ENCODE data around the gene GMDS. TPM values are rescaled to one million over a fixed set of nuclear protein-coding genes. Genes with fewer than 3 reads are reported as not detected.
A peak's percentile ranks its signal among the peaks of the same experiment; 100 is the strongest.

Gene GMDS
- polyA plus RNA-seq, 1 of the 3 experiments (the other 2 are of a cell fraction), result 12.3 TPM

DNA sequence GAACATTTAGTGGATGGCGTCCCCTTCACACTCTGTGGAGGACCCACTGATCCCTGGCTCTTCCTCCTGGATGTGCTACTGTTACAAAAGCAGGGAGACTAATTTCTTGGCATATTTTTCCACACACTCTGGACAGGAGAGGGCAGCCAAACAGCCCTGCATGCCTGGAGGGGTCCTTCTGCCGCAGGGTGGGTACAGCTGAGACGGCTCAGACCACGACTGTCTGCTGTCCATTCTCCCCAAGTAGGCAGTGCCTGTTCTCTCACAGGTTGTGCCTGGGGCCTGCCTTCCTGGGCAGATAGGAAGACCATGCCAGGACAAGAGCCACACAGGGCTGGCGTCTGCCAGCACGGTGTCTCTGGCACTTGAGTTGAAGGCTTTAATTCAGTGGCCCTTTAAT lies 375.6 kb downstream of the GMDS start:
- no peak overlapping the region for H2AFZ ChIP-seq (ENCODE audit: low read depth)
- no peaks in the 10 kb centered on the region for H3K36me3 ChIP-seq (replicated peaks in 1 of 2; ENCODE audit: control insufficient read depth in 1 of 2, insufficient read depth in 2 of 2, low read length in 1 of 2)
- H3K4me2 ChIP-seq, result no peak overlapping the region
- H3K9me3 ChIP-seq, result no peaks in the 10 kb centered on the region
- no peak for TF ChIP-seq CHD2 (IDR thresholded peaks at IDR 0.05; ENCODE audit: low read length, partially characterized antibody)
- peak; percentile 28 for TF ChIP-seq RAD21 (IDR thresholded peaks at IDR 0.05; ENCODE audit: low read length)
- no peak overlapping the region; a peak in 1 of 4 replicates for H3K27ac ChIP-seq (ENCODE audit: low read depth in 2 of 2, low read length in 1 of 2)
- H3K4me3 ChIP-seq (ENCODE audit: low read depth in 2 of 2, low read length in 1 of 2), result no peak overlapping the region
- no peak for DNase-seq
- no peaks in the 10 kb centered on the region for H3K9me2 ChIP-seq
- WGBS (ENCODE audit: low lambda C conversion rate), result 98% methylated on average over 2 of the region's 6 CpGs
- H3K27me3 ChIP-seq (ENCODE audit: insufficient read depth), result no peaks in the 10 kb centered on the region
- H3K79me2 ChIP-seq (ENCODE audit: insufficient read depth), result no peaks in the 10 kb centered on the region
- no peak overlapping the region for H3K9ac ChIP-seq
- peaks cover 7 to 32% of the 10 kb centered on the region in 2 experiments; a peak in 3 of 4 replicates for H3K4me1 ChIP-seq (ENCODE audit: control insufficient read depth in 1 of 2, insufficient read depth in 2 of 2, low read depth in 1 of 2, low read length in 1 of 2)
- no peaks in the 10 kb centered on the region for H3F3A ChIP-seq (replicated peaks; ENCODE audit: insufficient read depth)
- POLR2A ChIA-PET, result no interaction called here
- H4K20me1 ChIP-seq (ENCODE audit: insufficient read depth), result no peaks in the 10 kb centered on the region
- CTCF ChIA-PET, result no interaction called here

DNA sequence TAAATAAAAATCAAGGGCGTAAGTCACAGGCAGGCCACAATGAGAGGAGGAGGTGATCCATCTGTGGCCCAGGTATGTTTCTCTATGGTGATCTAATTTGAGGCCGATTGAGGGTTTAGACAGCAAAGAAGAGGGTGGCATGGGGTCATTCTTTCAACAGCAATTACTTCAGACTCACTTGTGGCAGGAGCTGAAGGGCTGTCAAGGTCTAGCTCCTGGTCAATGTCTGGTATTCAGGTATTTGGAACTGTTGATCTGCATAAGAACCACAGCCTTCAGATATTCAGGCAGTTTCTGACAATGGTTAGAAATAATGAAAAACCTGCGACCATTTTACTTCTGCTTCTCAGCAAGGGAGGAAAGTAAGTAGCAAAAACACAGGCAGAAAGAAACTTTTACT lies 376.1 kb downstream of the GMDS start:
- 87% methylated on average over 3 of the region's 3 CpGs for WGBS (ENCODE audit: low lambda C conversion rate)
- Histone ChIP-seq H3K9ac (no peak overlapping the region), H3K4me3 (ENCODE audit: low read depth in 2 of 2, low read length in 1 of 2) (no peak overlapping the region), H3K9me2 (no peaks in the 10 kb centered on the region), H3K4me2 (no peak overlapping the region), H3K27me3 (ENCODE audit: insufficient read depth) (no peaks in the 10 kb centered on the region), H3K4me1 (ENCODE audit: control insufficient read depth in 1 of 2, insufficient read depth in 2 of 2, low read depth in 1 of 2, low read length in 1 of 2) (peaks cover 7 to 33% of the 10 kb centered on the region in 2 experiments; a peak in 3 of 4 replicates), H3K9me3 (no peaks in the 10 kb centered on the region), H2AFZ (ENCODE audit: low read depth) (no peak overlapping the region), H3K27ac (ENCODE audit: low read depth in 2 of 2, low read length in 1 of 2) (no peak overlapping the region), H3K79me2 (ENCODE audit: insufficient read depth) (no peaks in the 10 kb centered on the region), H3F3A (replicated peaks; ENCODE audit: insufficient read depth) (no peaks in the 10 kb centered on the region), H3K36me3 (replicated peaks in 1 of 2; ENCODE audit: control insufficient read depth in 1 of 2, insufficient read depth in 2 of 2, low read length in 1 of 2) (no peaks in the 10 kb centered on the region), H4K20me1 (ENCODE audit: insufficient read depth) (no peaks in the 10 kb centered on the region)
- DNase-seq, result no peak
- ChIA-PET POLR2A (no interaction called here), CTCF (interaction anchor here (1.4 kb wide), 1 partner anchor 235 kb away, joined by 3 read pairs; no protein-coding TSS in a partner anchor)
- TF ChIP-seq YY1 (IDR thresholded peaks at IDR 0.05; ENCODE audit: low read depth) (no peak), TAF1 (IDR thresholded peaks at IDR 0.05; ENCODE audit: borderline replicate concordance, low read depth, low read length) (no peak), TCF12 (IDR thresholded peaks at IDR 0.05) (no peak), EZH2phosphoT487 (IDR thresholded peaks at IDR 0.05; ENCODE audit: borderline replicate concordance, low read depth) (no peak)
- TF ChIP-seq, protein P1, sequence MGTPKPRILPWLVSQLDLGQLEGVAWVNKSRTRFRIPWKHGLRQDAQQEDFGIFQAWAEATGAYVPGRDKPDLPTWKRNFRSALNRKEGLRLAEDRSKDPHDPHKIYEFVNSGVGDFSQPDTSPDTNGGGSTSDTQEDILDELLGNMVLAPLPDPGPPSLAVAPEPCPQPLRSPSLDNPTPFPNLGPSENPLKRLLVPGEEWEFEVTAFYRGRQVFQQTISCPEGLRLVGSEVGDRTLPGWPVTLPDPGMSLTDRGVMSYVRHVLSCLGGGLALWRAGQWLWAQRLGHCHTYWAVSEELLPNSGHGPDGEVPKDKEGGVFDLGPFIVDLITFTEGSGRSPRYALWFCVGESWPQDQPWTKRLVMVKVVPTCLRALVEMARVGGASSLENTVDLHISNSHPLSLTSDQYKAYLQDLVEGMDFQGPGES (IDR thresholded peaks at IDR 0.05; ENCODE audit: low read depth, low read length), result no peak
- TF ChIP-seq, protein P2, sequence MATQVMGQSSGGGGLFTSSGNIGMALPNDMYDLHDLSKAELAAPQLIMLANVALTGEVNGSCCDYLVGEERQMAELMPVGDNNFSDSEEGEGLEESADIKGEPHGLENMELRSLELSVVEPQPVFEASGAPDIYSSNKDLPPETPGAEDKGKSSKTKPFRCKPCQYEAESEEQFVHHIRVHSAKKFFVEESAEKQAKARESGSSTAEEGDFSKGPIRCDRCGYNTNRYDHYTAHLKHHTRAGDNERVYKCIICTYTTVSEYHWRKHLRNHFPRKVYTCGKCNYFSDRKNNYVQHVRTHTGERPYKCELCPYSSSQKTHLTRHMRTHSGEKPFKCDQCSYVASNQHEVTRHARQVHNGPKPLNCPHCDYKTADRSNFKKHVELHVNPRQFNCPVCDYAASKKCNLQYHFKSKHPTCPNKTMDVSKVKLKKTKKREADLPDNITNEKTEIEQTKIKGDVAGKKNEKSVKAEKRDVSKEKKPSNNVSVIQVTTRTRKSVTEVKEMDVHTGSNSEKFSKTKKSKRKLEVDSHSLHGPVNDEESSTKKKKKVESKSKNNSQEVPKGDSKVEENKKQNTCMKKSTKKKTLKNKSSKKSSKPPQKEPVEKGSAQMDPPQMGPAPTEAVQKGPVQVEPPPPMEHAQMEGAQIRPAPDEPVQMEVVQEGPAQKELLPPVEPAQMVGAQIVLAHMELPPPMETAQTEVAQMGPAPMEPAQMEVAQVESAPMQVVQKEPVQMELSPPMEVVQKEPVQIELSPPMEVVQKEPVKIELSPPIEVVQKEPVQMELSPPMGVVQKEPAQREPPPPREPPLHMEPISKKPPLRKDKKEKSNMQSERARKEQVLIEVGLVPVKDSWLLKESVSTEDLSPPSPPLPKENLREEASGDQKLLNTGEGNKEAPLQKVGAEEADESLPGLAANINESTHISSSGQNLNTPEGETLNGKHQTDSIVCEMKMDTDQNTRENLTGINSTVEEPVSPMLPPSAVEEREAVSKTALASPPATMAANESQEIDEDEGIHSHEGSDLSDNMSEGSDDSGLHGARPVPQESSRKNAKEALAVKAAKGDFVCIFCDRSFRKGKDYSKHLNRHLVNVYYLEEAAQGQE (IDR thresholded peaks at IDR 0.05; ENCODE audit: low read depth, low read length), result no peak
- TF ChIP-seq, protein P3, sequence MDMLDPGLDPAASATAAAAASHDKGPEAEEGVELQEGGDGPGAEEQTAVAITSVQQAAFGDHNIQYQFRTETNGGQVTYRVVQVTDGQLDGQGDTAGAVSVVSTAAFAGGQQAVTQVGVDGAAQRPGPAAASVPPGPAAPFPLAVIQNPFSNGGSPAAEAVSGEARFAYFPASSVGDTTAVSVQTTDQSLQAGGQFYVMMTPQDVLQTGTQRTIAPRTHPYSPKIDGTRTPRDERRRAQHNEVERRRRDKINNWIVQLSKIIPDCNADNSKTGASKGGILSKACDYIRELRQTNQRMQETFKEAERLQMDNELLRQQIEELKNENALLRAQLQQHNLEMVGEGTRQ (IDR thresholded peaks at IDR 0.05; ENCODE audit: borderline replicate concordance, low read depth, low read length), result no peak
- TF ChIP-seq, protein P4, sequence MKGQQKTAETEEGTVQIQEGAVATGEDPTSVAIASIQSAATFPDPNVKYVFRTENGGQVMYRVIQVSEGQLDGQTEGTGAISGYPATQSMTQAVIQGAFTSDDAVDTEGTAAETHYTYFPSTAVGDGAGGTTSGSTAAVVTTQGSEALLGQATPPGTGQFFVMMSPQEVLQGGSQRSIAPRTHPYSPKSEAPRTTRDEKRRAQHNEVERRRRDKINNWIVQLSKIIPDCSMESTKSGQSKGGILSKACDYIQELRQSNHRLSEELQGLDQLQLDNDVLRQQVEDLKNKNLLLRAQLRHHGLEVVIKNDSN (IDR thresholded peaks at IDR 0.05; ENCODE audit: borderline replicate concordance, low read depth), result no peak

All from SK-N-SH (cell line).